ENCODE data around the gene MEF2C. TPM values are rescaled to one million over a fixed set of nuclear protein-coding genes. Genes with fewer than 3 reads are reported as not detected.

MEF2C gene
- total and polyA plus RNA-seq, 4 donors, result 27.4 to 77.9 (median 46.3) TPM

GRCh38 chr5:88741964-88742363 is 141.0 kb downstream of the MEF2C start:
- Histone ChIP-seq H3K27ac (ENCODE audit: low read depth, low read length) (no peak overlapping the region), H3K4me3 (ENCODE audit: low read depth, low read length) (no peak overlapping the region)
- WGBS (ENCODE audit: insufficient coverage), result no CpG with 5 or more reads among the region's 1 CpG

GRCh38 chr5:88740604-88741185 is 142.3 kb downstream of the MEF2C start:
- Histone ChIP-seq H3K27ac (ENCODE audit: low read depth, low read length) (no peak overlapping the region), H3K27me3 (ENCODE audit: control insufficient read depth, insufficient read depth, low read length) (no peaks in the 10 kb centered on the region), H3K36me3 (ENCODE audit: control insufficient read depth, insufficient read depth, low read length) (no peaks in the 10 kb centered on the region), H3K9me3 (ENCODE audit: control insufficient read depth, insufficient read depth, low read length) (no peaks in the 10 kb centered on the region), H3K4me3 (ENCODE audit: low read depth, low read length) (no peak overlapping the region), H3K4me1 (ENCODE audit: control insufficient read depth, insufficient read depth, low read length) (no peaks in the 10 kb centered on the region)
- DNase-seq (ENCODE audit: low read depth in 4 of 6, low spot score in 6 of 6), result no peak
- 90% methylated on average over 3 of the region's 5 CpGs for WGBS (ENCODE audit: insufficient coverage)

More at GRCh38 chr5:88741964-88742363, 141.0 kb downstream of the MEF2C start:
- Histone ChIP-seq H3K4me1 (ENCODE audit: control insufficient read depth, insufficient read depth, low read length) (no peaks in the 10 kb centered on the region), H3K27me3 (ENCODE audit: control insufficient read depth, insufficient read depth, low read length) (no peaks in the 10 kb centered on the region), H3K9me3 (ENCODE audit: control insufficient read depth, insufficient read depth, low read length) (no peaks in the 10 kb centered on the region), H3K36me3 (ENCODE audit: control insufficient read depth, insufficient read depth, low read length) (no peaks in the 10 kb centered on the region)
- no peak for DNase-seq (ENCODE audit: low read depth in 4 of 6, low spot score in 6 of 6)

GRCh38 chr5:88736494-88736893 is 146.5 kb downstream of the MEF2C start:
- H3K4me3 ChIP-seq (ENCODE audit: low read depth, low read length), result no peak overlapping the region
- H3K27me3 ChIP-seq (ENCODE audit: control insufficient read depth, insufficient read depth, low read length), result no peaks in the 10 kb centered on the region
- no peak for DNase-seq (ENCODE audit: low read depth in 4 of 6, low spot score in 6 of 6)
- no peak overlapping the region for H3K27ac ChIP-seq (ENCODE audit: low read depth, low read length)
- no peaks in the 10 kb centered on the region for H3K36me3 ChIP-seq (ENCODE audit: control insufficient read depth, insufficient read depth, low read length)
- H3K4me1 ChIP-seq (ENCODE audit: control insufficient read depth, insufficient read depth, low read length), result no peaks in the 10 kb centered on the region
- no peaks in the 10 kb centered on the region for H3K9me3 ChIP-seq (ENCODE audit: control insufficient read depth, insufficient read depth, low read length)
- WGBS (ENCODE audit: insufficient coverage), result 91% methylated on average over 1 of the region's 2 CpGs

- H3K27ac ChIP-seq (ENCODE audit: low read depth, low read length), result no peak overlapping the region
- no peak for DNase-seq (ENCODE audit: low read depth in 4 of 6, low spot score in 6 of 6)
These were observed 148.0 kb downstream of the MEF2C start for GRCh38 chr5:88734983-88735382.

GRCh38 chr5:88734191-88734640 is 148.8 kb downstream of the MEF2C start:
- Histone ChIP-seq H3K4me3 (ENCODE audit: low read depth, low read length) (no peak overlapping the region), H3K9me3 (ENCODE audit: control insufficient read depth, insufficient read depth, low read length) (no peaks in the 10 kb centered on the region), H3K4me1 (ENCODE audit: control insufficient read depth, insufficient read depth, low read length) (peaks cover 4% of the 10 kb centered on the region), H3K27me3 (ENCODE audit: control insufficient read depth, insufficient read depth, low read length) (no peaks in the 10 kb centered on the region), H3K36me3 (ENCODE audit: control insufficient read depth, insufficient read depth, low read length) (no peaks in the 10 kb centered on the region), H3K27ac (ENCODE audit: low read depth, low read length) (no peak overlapping the region)
- no CpG with 5 or more reads among the region's 6 CpGs for WGBS (ENCODE audit: insufficient coverage)
- DNase-seq (ENCODE audit: low read depth in 4 of 6, low spot score in 6 of 6), result peak in 1 of 6 donors; percentile 33

More at GRCh38 chr5:88734983-88735382, 148.0 kb downstream of the MEF2C start:
- H3K4me3 ChIP-seq (ENCODE audit: low read depth, low read length), result no peak overlapping the region
- H3K36me3 ChIP-seq (ENCODE audit: control insufficient read depth, insufficient read depth, low read length), result no peaks in the 10 kb centered on the region
- WGBS (ENCODE audit: insufficient coverage), result 89% methylated on average over 4 of the region's 7 CpGs
- H3K4me1 ChIP-seq (ENCODE audit: control insufficient read depth, insufficient read depth, low read length), result peaks cover 4% of the 10 kb centered on the region
- no peaks in the 10 kb centered on the region for H3K9me3 ChIP-seq (ENCODE audit: control insufficient read depth, insufficient read depth, low read length)
- H3K27me3 ChIP-seq (ENCODE audit: control insufficient read depth, insufficient read depth, low read length), result no peaks in the 10 kb centered on the region

GRCh38 chr5:88732862-88733261 is 150.1 kb downstream of the MEF2C start:
- no peaks in the 10 kb centered on the region for H3K9me3 ChIP-seq (ENCODE audit: control insufficient read depth, insufficient read depth, low read length)
- no peaks in the 10 kb centered on the region for H3K27me3 ChIP-seq (ENCODE audit: control insufficient read depth, insufficient read depth, low read length)
- DNase-seq (ENCODE audit: low read depth in 4 of 6, low spot score in 6 of 6), result peak in 1 of 6 donors; percentile 28
- 78% methylated on average over 2 of the region's 2 CpGs for WGBS (ENCODE audit: insufficient coverage)
- H3K27ac ChIP-seq (ENCODE audit: low read depth, low read length), result no peak overlapping the region
- H3K4me3 ChIP-seq (ENCODE audit: low read depth, low read length), result no peak overlapping the region
- no peaks in the 10 kb centered on the region for H3K36me3 ChIP-seq (ENCODE audit: control insufficient read depth, insufficient read depth, low read length)
- peaks cover 4% of the 10 kb centered on the region for H3K4me1 ChIP-seq (ENCODE audit: control insufficient read depth, insufficient read depth, low read length)

GRCh38 chr5:88732181-88732633 is 150.8 kb downstream of the MEF2C start:
- no peaks in the 10 kb centered on the region for H3K36me3 ChIP-seq (ENCODE audit: control insufficient read depth, insufficient read depth, low read length)
- peak in 2 of 6 donors; percentile 11 to 45 for DNase-seq (ENCODE audit: low read depth in 4 of 6, low spot score in 6 of 6)
- no peak overlapping the region for H3K27ac ChIP-seq (ENCODE audit: low read depth, low read length)
- H3K4me1 ChIP-seq (ENCODE audit: control insufficient read depth, insufficient read depth, low read length), result peaks cover 4% of the 10 kb centered on the region
- H3K9me3 ChIP-seq (ENCODE audit: control insufficient read depth, insufficient read depth, low read length), result no peaks in the 10 kb centered on the region
- H3K27me3 ChIP-seq (ENCODE audit: control insufficient read depth, insufficient read depth, low read length), result no peaks in the 10 kb centered on the region
- WGBS (ENCODE audit: insufficient coverage), result 76% methylated on average over 2 of the region's 5 CpGs
- no peak overlapping the region for H3K4me3 ChIP-seq (ENCODE audit: low read depth, low read length)

GRCh38 chr5:88729829-88730182 is 153.2 kb downstream of the MEF2C start:
- H3K36me3 ChIP-seq (ENCODE audit: control insufficient read depth, insufficient read depth, low read length), result no peaks in the 10 kb centered on the region
- no peak overlapping the region for H3K4me3 ChIP-seq (ENCODE audit: low read depth, low read length)
- H3K4me1 ChIP-seq (ENCODE audit: control insufficient read depth, insufficient read depth, low read length), result peaks cover 4% of the 10 kb centered on the region
- DNase-seq (ENCODE audit: low read depth in 4 of 6, low spot score in 6 of 6), result no peak
- no peaks in the 10 kb centered on the region for H3K9me3 ChIP-seq (ENCODE audit: control insufficient read depth, insufficient read depth, low read length)
- H3K27ac ChIP-seq (ENCODE audit: low read depth, low read length), result no peak overlapping the region
- no peaks in the 10 kb centered on the region for H3K27me3 ChIP-seq (ENCODE audit: control insufficient read depth, insufficient read depth, low read length)
- WGBS (ENCODE audit: insufficient coverage), result no CpG with 5 or more reads among the region's 1 CpG

GRCh38 chr5:88729084-88729828 is 153.7 kb downstream of the MEF2C start:
- H3K4me1 ChIP-seq (ENCODE audit: control insufficient read depth, insufficient read depth, low read length), result peaks cover 4% of the 10 kb centered on the region
- DNase-seq (ENCODE audit: low read depth in 4 of 6, low spot score in 6 of 6), result peak; percentile 74 to 98 (median 90)
- no CpG with 5 or more reads among the region's 5 CpGs for WGBS (ENCODE audit: insufficient coverage)
- H3K36me3 ChIP-seq (ENCODE audit: control insufficient read depth, insufficient read depth, low read length), result no peaks in the 10 kb centered on the region
- no peak overlapping the region for H3K27ac ChIP-seq (ENCODE audit: low read depth, low read length)
- H3K27me3 ChIP-seq (ENCODE audit: control insufficient read depth, insufficient read depth, low read length), result no peaks in the 10 kb centered on the region
- peak overlapping the region; percentile 12 for H3K4me3 ChIP-seq (ENCODE audit: low read depth, low read length)
- no peaks in the 10 kb centered on the region for H3K9me3 ChIP-seq (ENCODE audit: control insufficient read depth, insufficient read depth, low read length)
